H1 (cell line): ENCODE measurements around the gene ITSN1. TPM values are rescaled to one million over a fixed set of nuclear protein-coding genes. Genes with fewer than 3 reads are reported as not detected.

Experiments
- CTCF ChIA-PET: fragments of 300-600 bp; sonication (Branson Sonifier 250); formaldehyde crosslinking; loops from one replicate; lab custom pipeline; 2021; ENCODE audit not compliant: partially characterized antibody; lab: Charles Lee
- POLR2A ChIA-PET: fragments of 300-600 bp; sonication (Branson Sonifier 250); formaldehyde crosslinking; loops from one replicate; lab custom pipeline; 2021; ENCODE audit warnings: inconsistent platforms; ENCODE audit not compliant: partially characterized antibody; lab: Charles Lee
- DNase-seq, 2 experiments: peaks; one replicate each; pipeline versions ENCODE4 v3.0.0 to v3.0.0-alpha.2; 2010 to 2022; ENCODE audit warnings: low spot score in 2 of 2, low read depth in 1 of 2, mixed read lengths in 1 of 2
- FAIRE-seq: peaks from 2 replicates; lab custom pipeline; 2011; peaks lifted over from hg19 to GRCh38; lab: Jason Lieb, UNC
- H2AFZ ChIP-seq: 2 replicates; pipeline ENCODE4 v1.8.1; 2012; ENCODE audit warnings: low read length, inconsistent platforms
- H2AK5ac ChIP-seq: 2 replicates; pipeline ENCODE4 v1.6.1; 2013; ENCODE audit warnings: low read depth, low read length
- H2BK120ac ChIP-seq: replicated peaks from 2 replicates; pipeline ENCODE3; 2013; ENCODE audit warnings: low read depth, low read length, inconsistent platforms
- H2BK12ac ChIP-seq: 2 replicates; pipeline ENCODE4 v1.6.1; 2013; ENCODE audit warnings: low read depth, low read length
- H2BK15ac ChIP-seq: 2 replicates; pipeline ENCODE4 v1.6.1; 2013; ENCODE audit warnings: low read length
- H2BK20ac ChIP-seq: 2 replicates; pipeline ENCODE4 v1.6.1; 2013; ENCODE audit warnings: low read length
- H2BK5ac ChIP-seq: 2 replicates; pipeline ENCODE4 v1.6.1; 2013; ENCODE audit warnings: low read depth, low read length
- H3K14ac ChIP-seq: 2 replicates; pipeline ENCODE4 v1.6.1; 2013; ENCODE audit warnings: inconsistent platforms; ENCODE audit not compliant: insufficient read length
- H3K18ac ChIP-seq: 2 replicates; pipeline ENCODE4 v1.6.1; 2013; ENCODE audit warnings: low read length; ENCODE audit errors: extremely low read depth
- H3K23ac ChIP-seq: 2 replicates; pipeline ENCODE4 v1.6.1; 2013; ENCODE audit warnings: inconsistent platforms; ENCODE audit not compliant: insufficient read length
- H3K23me2 ChIP-seq: 2 replicates; pipeline ENCODE4 v1.6.1; 2013; ENCODE audit warnings: low read depth, low read length
- H3K27ac ChIP-seq: 2 replicates; pipeline ENCODE4 v1.6.1; 2011; ENCODE audit warnings: low read depth, low read length, inconsistent platforms
- H3K27me3 ChIP-seq, 4 experiments: replicated peaks in 1 of 4; 1 replicate in 1 of 4; 2 replicates in 3 of 4; pipeline versions ENCODE4 v1.6.1 to v1.8.1; 2011 to 2013; ENCODE audit warnings: low read length in 3 of 4, mild to moderate bottlenecking in 3 of 4, inconsistent platforms in 2 of 4, mixed read lengths in 2 of 4, moderate library complexity in 1 of 4; ENCODE audit not compliant: control insufficient read depth in 3 of 4, insufficient read depth in 3 of 4; ENCODE audit errors: extremely low read depth in 1 of 4
- H3K36me3 ChIP-seq, 4 experiments: 2 replicates each; pipeline versions ENCODE4 v1.6.1 to v1.8.1; 2011 to 2013; ENCODE audit warnings: mild to moderate bottlenecking in 4 of 4, low read length in 3 of 4, moderate library complexity in 2 of 4, control low read depth in 1 of 4, inconsistent platforms in 1 of 4; ENCODE audit not compliant: insufficient read depth in 4 of 4, control insufficient read depth in 2 of 4
- H3K4ac ChIP-seq: replicated peaks from 2 replicates; pipeline ENCODE3; 2013; ENCODE audit warnings: low read length, low read depth, mixed read lengths, inconsistent platforms; ENCODE audit not compliant: insufficient read length
- H3K4me1 ChIP-seq, 4 experiments: replicated peaks in 1 of 4; 1 replicate in 1 of 4; 2 replicates in 3 of 4; pipeline versions ENCODE4 v1.6.1 to v1.8.1; 2011 to 2013; ENCODE audit warnings: low read length in 3 of 4, inconsistent platforms in 2 of 4, mixed read lengths in 1 of 4; ENCODE audit not compliant: insufficient read depth in 4 of 4, control insufficient read depth in 3 of 4
- H3K4me2 ChIP-seq, 2 experiments: 2 replicates each; pipeline versions ENCODE4 v1.6.1 to v1.8.1; 2011 to 2013; ENCODE audit warnings: low read depth in 2 of 2, low read length in 2 of 2, control low read depth in 1 of 2, inconsistent platforms in 1 of 2, mild to moderate bottlenecking in 1 of 2; ENCODE audit not compliant: insufficient read depth in 1 of 2
- H3K4me3 ChIP-seq, 4 experiments: fragments of 200-600, 300-600 bp in 1 of 4; sonication (generic), shearing (Covaris generic), sonication (Bioruptor Twin) in 1 of 4; 2 replicates each; pipeline versions ENCODE4 v1.5.1 to v1.8.1; 2011 to 2016; ENCODE audit warnings: low read length in 4 of 4, low read depth in 3 of 4, control low read depth in 2 of 4, inconsistent platforms in 2 of 4, mild to moderate bottlenecking in 2 of 4, mixed read lengths in 1 of 4, moderate library complexity in 1 of 4; ENCODE audit not compliant: insufficient read depth in 2 of 4; ENCODE audit errors: extremely low read depth in 1 of 4
- H3K56ac ChIP-seq: replicated peaks from 2 replicates; pipeline ENCODE3; 2013; ENCODE audit warnings: low read depth, mild to moderate bottlenecking, mixed read lengths, low read length, inconsistent platforms; ENCODE audit not compliant: insufficient read length
- H3K79me1 ChIP-seq: 2 replicates; pipeline ENCODE4 v1.6.1; 2013; ENCODE audit warnings: low read depth, low read length, control low read depth
- H3K79me2 ChIP-seq, 2 experiments: 2 replicates each; pipeline versions ENCODE4 v1.6.1 to v1.8.1; 2012 to 2013; ENCODE audit warnings: low read length in 2 of 2, mild to moderate bottlenecking in 2 of 2, inconsistent platforms in 1 of 2; ENCODE audit not compliant: insufficient read depth in 2 of 2, control insufficient read depth in 1 of 2
- H3K9ac ChIP-seq, 4 experiments: replicated peaks in 1 of 4; 1 replicate in 1 of 4; 2 replicates in 3 of 4; pipeline versions ENCODE4 v1.6.1 to v1.8.1; 2011 to 2013; ENCODE audit warnings: low read depth in 3 of 4, low read length in 3 of 4, control low read depth in 2 of 4, mild to moderate bottlenecking in 2 of 4, moderate library complexity in 2 of 4, inconsistent platforms in 1 of 4; ENCODE audit errors: extremely low read depth in 1 of 4
- H3K9me3 ChIP-seq, 2 experiments: 2 replicates each; pipeline versions ENCODE4 v1.6.1 to v1.8.1; 2012 to 2013; ENCODE audit warnings: mild to moderate bottlenecking in 2 of 2, moderate library complexity in 2 of 2, control low read depth in 1 of 2, inconsistent platforms in 1 of 2, low read depth in 1 of 2, low read length in 1 of 2, mixed read lengths in 1 of 2; ENCODE audit not compliant: insufficient read depth in 2 of 2
- H4K20me1 ChIP-seq, 2 experiments: replicated peaks in 1 of 2; 2 replicates each; pipeline versions ENCODE3 to v1.8.1; 2011 to 2013; ENCODE audit warnings: inconsistent platforms in 2 of 2, low read length in 2 of 2, mild to moderate bottlenecking in 1 of 2; ENCODE audit not compliant: insufficient read depth in 2 of 2, control insufficient read depth in 1 of 2
- H4K5ac ChIP-seq: 2 replicates; pipeline ENCODE4 v1.6.1; 2013; ENCODE audit warnings: low read length, low read depth, mixed read lengths, inconsistent platforms; ENCODE audit not compliant: insufficient read length
- H4K8ac ChIP-seq: 2 replicates; pipeline ENCODE4 v1.8.0; 2013; ENCODE audit warnings: mild to moderate bottlenecking, moderate library complexity, low read length, inconsistent platforms; ENCODE audit not compliant: insufficient read depth; ENCODE audit errors: extremely low read depth
- H4K91ac ChIP-seq: replicated peaks from 2 replicates; pipeline ENCODE3; 2013; ENCODE audit warnings: low read length, mixed read lengths, inconsistent platforms; ENCODE audit not compliant: insufficient read length
- SIN3A ChIP-seq, 2 experiments: IDR thresholded peaks in 1 of 2; conservative IDR thresholded peaks in 1 of 2; 2 replicates each; pipeline ENCODE4 v1.6.1; 2011 to 2012; ENCODE audit warnings: low read length in 2 of 2, improper control_type of control experiment in 1 of 2, low read depth in 1 of 2, mild to moderate bottlenecking in 1 of 2
- WGBS, 2 experiments: shearing (Covaris generic) in 1 of 2; methylation state at CpG; one replicate each; pipeline versions ENCODE4 v1.1.6 to v1.1.7; 2013 to 2015; ENCODE audit warnings: low lambda C conversion rate in 2 of 2, mixed read lengths in 2 of 2, inconsistent platforms in 1 of 2, low coverage in 1 of 2, missing lambda C conversion rate in 1 of 2; ENCODE audit not compliant: insufficient replicate concordance in 2 of 2, insufficient coverage in 1 of 2, insufficient read length in 1 of 2; ENCODE audit errors: extremely low coverage in 1 of 2, missing lambda C conversion rate in 1 of 2; 5-methylcytosine and 5-hydroxymethylcytosine counted together
- polyA plus RNA-seq, 7 experiments: library from polyadenylated mRNA; depleted of rRNA in 3 of 7; stranded (reverse) in 5 of 7; unstranded in 2 of 7; fragments of >200 nt in 5 of 7; fragments of 200-250 nt in 2 of 7; gene quantifications; 1 replicate in 5 of 7; 2 replicates in 1 of 7; 4 replicates in 1 of 7; pipeline versions ENCODE4 v1.2.1 to v1.2.3, GENCODE V29; 2011 to 2013; ENCODE audit warnings: missing spikeins in 2 of 7, mixed read lengths in 2 of 7
- total RNA-seq: library from RNA; stranded (reverse); fragmentation: NEBNext Ultra II Directional; extraction: Animal tissue kit (Norgen Biotek cat#: 25700); gene quantifications from 2 replicates; pipeline ENCODE4 v1.2.1, GENCODE V29; 2021

The ITSN1 gene
- total and polyA plus RNA-seq, 2 of the 8 experiments (the other 6 are each of a cell fraction or from before 2014, with no cell fraction given) = 60.8 to 78.1 TPM

- FAIRE-seq (no peak), DNase-seq (no peak)
- H3K36me3 ChIP-seq = no peaks in the 10 kb centered on the region
- peaks cover 3 to 11% (median 6%) of the 10 kb centered on the region in 4 experiments; a peak in 6 of 7 replicates for H3K4me1 ChIP-seq
- no peak overlapping the region for H3K4me2 ChIP-seq
- H3K4ac ChIP-seq = no peak overlapping the region
- H3K27me3 ChIP-seq = no peaks in the 10 kb centered on the region
- H3K79me2 ChIP-seq = no peaks in the 10 kb centered on the region
- no peak overlapping the region for H3K23ac ChIP-seq
- H2BK15ac ChIP-seq = no peak overlapping the region
- H3K56ac ChIP-seq = no peak overlapping the region
- no peak overlapping the region for H2BK20ac ChIP-seq
- no peak overlapping the region for H2BK120ac ChIP-seq
- WGBS, 2 experiments = 92% methylated on average over 4 of the region's 4 CpGs; no CpG with 5 or more reads in 1 of the 2 experiments
- H3K4me3 ChIP-seq = no peak overlapping the region
- no peak overlapping the region for H3K14ac ChIP-seq
- POLR2A ChIA-PET = interaction anchor here (0.6 kb wide), 1 partner anchor 214 kb away, joined by 5 read pairs; no protein-coding TSS in a partner anchor
- H3K18ac ChIP-seq = no peak overlapping the region
- peaks cover 0 to 5% of the 10 kb centered on the region in 2 experiments for H4K20me1 ChIP-seq
- no peak overlapping the region for H2AK5ac ChIP-seq
- H3K79me1 ChIP-seq = no peaks in the 10 kb centered on the region
- H2AFZ ChIP-seq = no peak overlapping the region
- H3K9me3 ChIP-seq = no peaks in the 10 kb centered on the region
- H4K8ac ChIP-seq = no peak overlapping the region
- no peak overlapping the region for H3K27ac ChIP-seq
- no peak overlapping the region for H2BK5ac ChIP-seq
- no peak overlapping the region for H4K5ac ChIP-seq
- H3K23me2 ChIP-seq = peaks cover 3% of the 10 kb centered on the region
- no peak overlapping the region for H3K9ac ChIP-seq
- no peak overlapping the region for H2BK12ac ChIP-seq
- CTCF ChIA-PET = interaction anchor here (0.7 to 2.6 kb wide), 15 partner anchors 9 to 459 kb away, joined by 3 to 30 read pairs (median 5); partner anchors contain the start of gene DNAJC28
- no peak overlapping the region for H4K91ac ChIP-seq
- no peak for TF ChIP-seq SIN3A (conservative IDR thresholded peaks at IDR 0.05 in 1 of 2, IDR thresholded peaks at IDR 0.05 in 1 of 2; ENCODE audit: low read depth in 1 of 2, low read length in 2 of 2)
These were observed 251.6 kb downstream of the ITSN1 start for GRCh38 chr21:33893917-33894316.
